ENCODE measurements around the gene TP53I3.
A peak's percentile ranks its signal among the peaks of the same experiment; 100 is the strongest.
"Not testable (repeated sequence)": the region's sequence is repeated elsewhere in the genome, so short reads cannot be mapped to it uniquely, and the experiment has no call there.

The TP53I3 gene

DNA sequence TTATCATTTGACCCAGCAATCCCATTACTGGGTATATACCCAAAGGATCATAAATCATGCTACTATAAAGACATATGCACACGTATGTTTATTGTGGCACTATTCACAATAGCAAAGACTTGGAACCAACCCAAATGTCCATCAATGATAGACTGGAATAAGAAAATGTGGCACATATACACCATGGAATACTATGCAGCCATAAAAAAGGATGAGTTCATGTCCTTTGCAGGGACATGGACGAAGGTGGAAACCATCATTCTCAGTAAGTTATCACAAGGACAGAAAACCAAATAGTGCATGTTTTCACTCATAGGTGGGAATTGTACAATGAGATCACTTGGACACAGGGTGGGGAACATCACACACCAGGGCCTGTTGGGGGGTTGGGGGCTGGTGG, 16.1 kb upstream of the TP53I3 start:
- DNase-seq (ENCODE audit: low read depth in 2 of 2) = not testable (repeated sequence)

DNA sequence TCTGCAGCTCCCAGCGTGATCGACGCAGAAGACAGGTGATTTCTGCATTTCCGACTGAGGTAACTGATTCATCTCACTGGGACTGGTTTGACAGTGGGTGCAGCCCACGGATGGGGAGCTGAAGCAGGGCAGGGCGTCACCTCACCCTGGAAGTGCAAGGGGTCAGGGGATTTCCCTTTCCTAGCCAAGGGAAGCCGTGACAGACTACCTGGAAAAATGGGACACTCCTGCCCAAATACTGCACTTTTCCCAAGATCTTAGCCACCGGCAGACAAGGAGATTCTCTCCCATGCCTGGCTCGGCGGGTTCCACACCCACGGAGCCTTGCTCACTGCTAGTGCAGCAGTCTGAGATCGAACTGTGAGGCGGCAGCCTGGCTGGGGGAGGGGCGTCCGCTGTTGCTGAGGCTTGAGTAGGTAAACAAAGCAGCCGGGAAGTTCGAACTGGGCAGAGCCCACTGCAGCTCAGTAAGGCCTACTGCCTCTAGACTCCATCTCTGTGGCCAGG, 10.6 kb upstream of the TP53I3 start:
- DNase-seq (ENCODE audit: low read depth in 2 of 2) = not testable (repeated sequence)

DNA sequence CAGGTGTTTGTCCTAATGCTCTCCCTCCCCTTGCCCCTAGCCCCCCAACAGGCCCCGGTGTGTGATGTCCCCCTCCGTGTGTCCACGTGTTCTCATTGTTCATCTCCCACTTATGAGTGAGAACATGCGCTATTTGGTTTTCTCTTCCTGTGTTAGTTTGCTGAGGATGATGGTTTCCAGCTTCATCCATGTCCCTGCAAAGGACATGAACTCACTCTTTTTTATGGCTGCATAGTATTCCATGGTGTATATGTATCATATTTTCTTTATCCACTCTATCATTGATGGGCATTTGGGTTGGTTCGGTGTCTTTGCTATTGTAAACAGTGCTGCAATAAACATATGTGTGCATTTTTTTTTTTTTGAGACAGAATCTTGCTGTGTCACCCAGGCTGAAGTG, 8.6 kb upstream of the TP53I3 start:
- DNase-seq (ENCODE audit: low read depth in 2 of 2) = not testable (repeated sequence)

- DNase-seq (ENCODE audit: low read depth in 2 of 2) = no peak
These were observed 4.3 kb upstream of the TP53I3 start for GRCh38 chr2:24088821-24089359.

GRCh38 chr2:24087032-24087431, 2.4 kb upstream of the TP53I3 start:
- no peak for DNase-seq (ENCODE audit: low read depth in 2 of 2)

DNA sequence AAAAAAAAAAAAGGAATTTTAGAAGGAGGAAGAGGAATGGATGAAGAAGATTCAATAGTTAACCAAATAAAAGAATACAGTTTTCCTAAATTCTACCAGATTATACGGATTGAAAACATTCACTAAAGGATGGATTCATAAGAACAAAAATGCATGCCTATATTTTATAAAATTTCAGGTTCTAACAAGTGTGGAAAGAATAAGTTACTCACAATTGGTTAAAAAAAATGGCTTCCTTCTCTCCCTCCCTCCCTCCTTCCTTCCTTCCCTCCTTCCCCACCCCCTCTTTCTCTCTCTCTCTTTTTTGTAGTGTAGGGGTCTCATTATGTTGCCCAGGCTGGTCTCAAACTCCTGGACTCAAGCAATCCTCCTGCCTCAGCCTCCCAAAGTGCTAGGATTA, 1.6 kb upstream of the TP53I3 start:
- DNase-seq (ENCODE audit: low read depth in 2 of 2) = no peak

DNA sequence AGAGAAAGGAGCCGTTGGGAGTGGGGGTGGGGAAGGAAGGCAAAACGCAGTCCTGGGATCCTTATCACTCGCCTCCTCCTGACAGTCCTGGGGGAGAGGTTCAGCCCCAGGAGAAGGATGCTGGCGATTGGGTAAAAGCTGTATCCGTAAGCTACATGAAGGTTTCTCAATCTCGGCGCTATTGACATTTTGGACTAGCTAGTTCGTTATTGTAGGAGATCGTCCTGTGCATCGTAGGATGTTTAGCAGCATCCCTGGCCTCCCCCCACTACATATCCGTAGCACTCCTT, 511 bp upstream of the TP53I3 start:
- DNase-seq (ENCODE audit: low read depth in 2 of 2) = no peak

DNA sequence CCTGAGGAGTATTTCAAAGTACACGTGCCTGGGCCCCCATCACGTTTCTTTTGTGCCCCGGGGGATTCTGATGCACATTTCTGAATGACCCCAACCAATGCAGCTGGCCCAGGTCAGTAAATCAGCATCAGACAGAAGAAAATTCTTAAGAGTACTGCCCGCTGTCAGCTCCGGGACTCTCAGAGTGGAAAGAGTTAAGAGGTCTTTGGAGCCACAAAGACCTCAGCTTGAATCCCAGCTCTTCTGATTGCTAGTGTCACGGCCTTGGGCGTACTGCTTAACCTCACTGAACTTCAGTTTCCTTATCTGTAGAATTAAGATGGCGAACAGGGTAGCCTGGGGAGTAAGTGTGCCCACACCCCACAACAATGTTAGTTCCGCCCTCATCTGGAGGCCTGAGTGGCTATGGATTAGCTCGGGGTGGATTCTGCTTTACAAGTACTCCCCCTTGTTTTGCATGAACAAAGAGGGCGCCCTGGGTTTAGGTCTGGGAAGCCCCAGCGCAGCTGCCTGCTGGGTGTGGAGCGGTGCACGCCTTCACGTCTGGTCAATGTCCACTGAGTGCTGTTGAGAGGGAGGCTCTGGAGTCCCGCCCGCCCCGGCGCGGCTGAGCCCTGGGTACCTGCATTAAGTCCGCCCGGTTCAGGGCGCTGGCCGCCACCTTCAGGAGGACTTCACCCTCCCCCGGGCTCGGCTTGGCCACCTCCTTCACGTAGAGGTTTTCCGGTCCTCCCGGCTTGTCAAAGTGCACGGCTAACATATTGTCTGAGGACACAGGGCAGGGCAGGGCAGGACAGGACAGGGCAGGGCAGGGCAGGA, 858 bp downstream of the TP53I3 start:
- peak; percentile 68 to 70 for DNase-seq (ENCODE audit: low read depth in 2 of 2)

DNA sequence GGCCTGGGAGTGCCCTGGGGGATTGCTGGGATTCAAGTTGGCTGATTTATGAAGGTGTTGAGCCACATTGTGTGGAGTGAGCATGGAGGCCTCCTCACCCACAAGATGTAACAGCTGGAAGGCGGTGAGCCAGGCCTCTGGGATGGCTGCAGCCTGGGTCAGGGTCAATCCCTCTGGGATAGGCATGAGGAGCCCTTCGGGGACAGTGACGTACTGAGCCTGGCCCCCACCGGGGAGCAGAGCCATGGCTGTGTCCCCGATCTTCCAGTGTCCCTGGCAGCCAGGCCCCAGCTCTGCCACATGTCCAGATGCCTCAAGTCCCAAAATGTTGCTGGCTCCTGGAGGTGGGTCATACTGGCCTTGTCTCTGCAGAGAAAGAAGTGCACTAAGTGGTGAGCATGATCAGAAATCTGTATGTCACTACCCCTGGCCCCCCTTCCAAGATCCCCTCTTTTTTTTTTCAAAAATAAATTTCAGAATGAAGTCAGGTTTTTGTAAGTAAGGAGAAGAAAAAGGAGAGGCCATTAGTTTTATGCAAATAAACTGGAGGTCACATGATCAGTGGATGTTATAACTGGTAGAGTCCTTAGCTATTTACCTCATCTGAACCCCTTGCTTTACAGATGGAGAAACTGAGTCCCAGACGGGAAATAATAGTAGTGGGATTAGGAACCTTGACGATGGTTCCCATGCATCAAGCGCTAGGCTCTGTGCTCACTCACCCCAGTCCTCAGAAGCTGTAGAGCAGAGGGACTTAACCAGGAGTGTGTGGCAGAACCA, 1.7 kb downstream of the TP53I3 start:
- DNase-seq (ENCODE audit: low read depth in 2 of 2) = no peak

DNA sequence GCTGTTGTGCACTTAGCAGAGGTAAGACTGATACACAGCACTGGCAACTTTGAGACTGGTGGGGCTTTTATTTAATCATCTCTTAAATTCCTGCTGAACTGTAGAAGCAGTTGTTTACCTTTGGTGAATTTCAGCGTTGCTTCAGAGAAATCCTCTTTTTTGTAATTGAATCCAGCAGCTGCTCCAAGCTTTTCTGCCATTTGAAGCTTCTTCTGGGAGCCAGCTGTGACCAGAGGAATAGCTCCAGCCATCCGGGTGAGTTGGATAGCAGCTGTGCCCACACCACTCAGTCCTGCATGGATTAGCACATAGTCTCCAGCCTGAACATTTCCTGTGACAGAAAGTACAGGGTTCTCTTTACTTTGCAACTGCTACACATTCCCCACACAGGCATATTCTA, 3.9 kb downstream of the TP53I3 start:
- DNase-seq (ENCODE audit: low read depth in 2 of 2) = no peak

- DNase-seq (ENCODE audit: low read depth in 2 of 2) = no peak
These were observed 6.8 kb downstream of the TP53I3 start for GRCh38 chr2:24077879-24078278.

GRCh38 chr2:24077535-24077877, 7.1 kb downstream of the TP53I3 start:
- DNase-seq (ENCODE audit: low read depth in 2 of 2) = no peak

DNA sequence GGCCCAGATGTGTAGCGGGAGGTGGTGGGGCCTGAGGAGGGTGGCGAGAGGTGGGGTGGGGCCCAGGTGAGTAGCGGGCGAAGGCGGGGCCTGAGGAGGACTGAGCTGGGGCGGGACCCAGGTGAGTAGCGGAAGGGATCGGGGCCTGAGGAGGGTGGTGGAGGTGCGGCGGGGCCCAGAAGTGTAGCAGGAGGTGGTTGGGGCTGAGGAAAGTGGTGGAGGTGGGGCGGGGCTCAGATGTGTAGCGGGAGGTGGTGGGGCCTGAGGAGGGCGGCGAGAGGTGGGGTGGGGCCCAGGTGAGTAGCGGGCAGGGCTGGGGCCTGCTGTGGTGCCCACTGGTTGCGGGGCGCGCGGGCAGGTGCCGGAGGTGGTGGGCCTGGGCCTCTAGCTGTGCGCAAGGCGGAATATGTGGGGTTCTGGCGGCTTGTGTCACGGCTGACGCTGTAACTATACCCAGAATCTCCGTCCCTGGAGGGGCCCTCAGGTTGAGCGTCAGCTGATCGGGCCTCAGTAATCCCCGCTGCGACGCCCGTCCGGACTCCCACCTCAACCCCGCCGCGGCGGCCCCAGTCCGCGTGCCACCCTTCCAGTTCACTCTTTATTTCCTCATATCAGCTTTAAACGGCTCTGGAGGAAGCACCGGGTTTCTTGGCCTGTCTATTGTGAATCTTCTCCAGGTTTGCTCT, 7.6 kb downstream of the TP53I3 start:
- DNase-seq (ENCODE audit: low read depth in 2 of 2) = no peak

GRCh38 chr2:24075915-24076848, 8.5 kb downstream of the TP53I3 start, which contains the start of gene SF3B6:
TSS of gene SF3B6 (minus strand) at chr2:24076326. CDS start at chr2:24076229, 97 bp downstream.
- DNase-seq (ENCODE audit: low read depth in 2 of 2) = peak; percentile 94 to 95

DNA sequence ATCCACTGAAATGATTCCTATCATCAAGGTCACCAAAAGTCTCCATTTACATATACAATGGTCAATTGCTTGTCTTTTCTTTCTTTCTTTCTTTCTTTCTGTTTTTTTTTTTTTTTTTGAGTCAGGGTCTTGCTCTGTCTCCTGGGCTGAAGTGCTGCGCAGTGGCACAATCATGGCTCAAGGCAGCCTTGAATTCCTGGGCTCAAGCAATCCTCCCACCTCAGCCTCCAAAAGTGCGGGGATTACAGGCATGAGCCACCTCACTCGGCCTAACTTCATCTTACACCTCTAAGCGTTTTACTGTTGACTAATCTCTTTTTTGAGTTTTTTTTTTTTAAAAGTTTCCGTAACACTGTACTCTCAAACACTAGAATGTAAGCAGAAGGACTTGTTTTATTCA, 9.4 kb downstream of the TP53I3 start:
- DNase-seq (ENCODE audit: low read depth in 2 of 2) = no peak

DNA sequence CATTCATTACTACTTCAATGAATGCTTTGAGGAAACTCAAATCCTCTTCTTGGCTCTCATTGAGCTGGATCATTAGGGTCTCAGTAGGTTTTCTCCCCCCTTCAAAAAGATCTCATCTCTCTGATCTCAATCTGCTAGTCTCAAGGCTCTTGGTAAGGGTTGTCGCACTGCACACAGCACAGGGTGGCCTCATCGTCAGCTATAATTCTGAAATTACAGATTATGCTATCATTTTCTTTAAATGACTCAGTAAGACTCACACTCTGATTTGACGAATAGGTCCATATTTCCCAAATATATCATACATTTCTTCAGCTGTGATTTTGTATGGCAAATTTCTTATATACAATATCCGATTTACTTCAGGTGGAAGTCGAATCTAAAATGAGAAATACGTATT, 10.8 kb downstream of the TP53I3 start:
- DNase-seq (ENCODE audit: low read depth in 2 of 2) = no peak

DNA sequence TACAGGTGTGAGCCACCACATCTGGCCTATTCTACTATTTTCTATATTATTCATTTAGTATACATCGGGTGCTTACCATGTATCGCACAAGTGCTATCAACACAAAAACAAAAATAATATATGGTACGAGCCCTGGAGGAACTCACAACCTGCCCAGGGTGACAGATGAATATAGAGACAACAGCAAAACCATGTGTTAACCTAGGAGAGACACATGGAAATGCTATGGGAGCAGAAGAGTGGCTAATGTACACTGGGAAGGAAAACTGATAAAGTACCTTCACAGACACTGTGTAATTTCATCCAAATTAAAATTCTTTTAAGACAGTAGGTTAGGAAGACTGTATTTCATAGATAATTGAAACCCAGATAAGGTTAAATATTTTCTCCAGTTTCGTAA, 12.4 kb downstream of the TP53I3 start:
- no peak for DNase-seq (ENCODE audit: low read depth in 2 of 2)

DNA sequence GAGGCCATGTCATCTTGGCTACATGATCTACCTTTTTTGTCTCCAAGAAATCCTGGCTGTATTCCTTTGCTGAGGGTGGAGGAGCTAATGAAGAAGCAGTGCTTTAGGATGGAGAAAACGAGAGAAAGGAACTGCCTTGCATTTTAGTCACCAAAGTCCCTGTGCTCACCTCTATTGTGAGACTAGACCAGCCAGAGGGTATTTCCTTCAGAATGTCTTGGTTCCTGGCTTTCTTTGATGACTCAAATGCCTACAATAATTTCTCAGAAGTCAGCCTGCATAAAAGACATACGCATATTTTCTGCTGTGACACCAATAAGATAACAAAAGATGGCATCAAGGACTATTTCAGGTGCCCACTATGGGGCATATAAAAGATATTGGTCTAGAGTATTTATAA, 19.3 kb downstream of the TP53I3 start:
- DNase-seq (ENCODE audit: low read depth in 2 of 2) = no peak

- no peak for DNase-seq (ENCODE audit: low read depth in 2 of 2)
These were observed 25.9 kb downstream of the TP53I3 start for GRCh38 chr2:24058564-24059271.

DNA sequence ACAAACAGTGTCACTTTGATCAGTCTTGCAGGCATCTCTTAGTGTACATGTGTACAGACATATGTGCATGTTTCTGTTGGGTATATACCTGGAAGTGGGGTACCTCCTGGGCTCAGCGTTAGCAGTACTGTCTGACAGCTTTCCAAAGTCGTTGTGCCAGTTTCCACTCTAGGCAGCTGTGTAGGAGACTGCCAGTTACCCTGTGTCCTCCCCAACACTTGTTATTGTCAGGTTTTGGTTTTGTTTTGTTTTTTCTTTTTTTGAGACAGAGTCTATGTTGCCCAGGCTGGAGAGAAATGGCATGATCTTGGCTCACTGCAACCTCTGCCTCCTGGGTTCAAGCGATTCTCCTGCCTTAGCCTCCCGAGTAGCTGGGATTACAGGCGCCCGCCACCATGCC, 28.9 kb downstream of the TP53I3 start:
- DNase-seq (ENCODE audit: low read depth in 2 of 2) = no peak
